NCI-H524 treated with DMSO at 0.1 percent for 48 hours (cell line): ENCODE data around the gene NEGR1.

ENCODE experiments used
- DNase-seq: peaks from one replicate; lab custom pipeline; 2025; lab: John Stamatoyannopoulos, UW

The NEGR1 gene

DNA sequence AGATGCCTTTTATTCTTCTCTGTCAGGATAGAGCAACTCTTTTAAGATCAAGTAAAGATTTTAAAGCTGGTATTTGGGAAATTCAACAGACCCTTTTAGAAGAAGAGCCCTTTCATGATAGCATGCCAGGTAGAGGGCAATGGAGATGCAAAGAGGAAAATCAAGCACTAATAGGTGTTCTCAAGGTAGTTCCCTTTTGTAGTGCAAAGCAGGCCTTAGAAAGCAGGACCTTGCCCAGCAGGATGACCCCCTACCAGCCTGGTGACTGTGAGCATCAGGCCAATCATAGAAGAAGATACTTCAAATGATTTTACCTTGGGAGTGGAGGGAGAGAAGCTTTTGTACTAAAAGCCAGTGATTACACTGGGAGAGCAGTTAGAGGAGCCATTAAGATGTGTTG is 820.1 kb downstream of the NEGR1 start:
- no peak for DNase-seq

DNA sequence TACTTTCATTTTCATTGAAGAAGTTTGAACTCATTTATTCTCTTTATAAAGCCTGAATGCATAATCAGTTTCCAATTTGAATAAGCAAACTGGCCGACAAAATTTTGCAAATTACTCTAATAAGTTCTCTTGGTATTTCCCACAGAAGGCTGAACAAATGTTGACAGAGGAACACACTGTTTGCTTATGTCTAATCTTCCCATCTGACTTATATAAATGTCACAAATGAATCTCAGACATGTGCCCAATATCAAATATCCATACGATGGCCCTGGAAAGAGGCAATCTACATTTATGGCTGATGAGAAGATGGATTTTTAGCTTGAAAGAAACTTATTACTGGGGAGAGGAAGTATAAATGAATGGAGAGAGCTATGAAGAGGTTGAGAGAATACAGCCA is 820.9 kb downstream of the NEGR1 start:
- no peak for DNase-seq

DNA sequence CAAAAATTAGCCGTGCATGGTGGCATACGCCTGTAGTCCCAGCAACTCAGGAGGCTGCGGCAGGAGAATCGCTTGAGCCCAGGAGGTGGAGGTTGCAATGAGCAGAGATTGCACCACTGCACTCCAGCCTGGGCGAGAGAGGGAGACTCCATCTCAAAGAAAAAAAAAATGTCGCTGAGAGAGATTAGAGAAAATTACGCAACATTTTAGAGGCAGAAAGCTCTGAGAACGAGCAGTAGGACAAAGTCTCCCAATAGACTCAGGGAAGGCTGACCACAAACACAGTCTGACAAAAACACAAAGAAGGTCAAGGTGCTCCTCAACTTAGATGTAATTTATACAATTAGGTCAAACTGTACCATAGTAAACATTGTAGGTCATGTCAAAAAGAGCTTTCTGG is 833.9 kb downstream of the NEGR1 start:
- DNase-seq: no peak

DNA sequence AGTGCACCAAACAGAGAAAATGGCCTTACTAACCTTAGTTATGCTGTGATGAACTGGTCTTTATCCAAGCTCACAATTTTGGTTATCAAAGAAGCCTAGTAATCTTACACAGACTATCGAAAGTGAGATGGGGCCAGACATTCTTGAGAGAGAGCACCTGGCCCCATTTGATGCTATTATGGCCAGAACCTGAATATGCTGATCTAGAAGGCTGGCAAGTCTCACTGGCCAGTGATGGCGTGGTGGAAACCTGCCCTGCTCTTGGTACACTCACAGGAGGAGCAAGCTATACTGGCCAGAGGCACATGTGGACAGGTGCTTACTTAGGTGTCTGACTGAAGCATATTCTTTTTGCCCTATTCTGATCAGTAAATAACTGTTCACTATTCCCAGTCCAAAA is 843.7 kb downstream of the NEGR1 start:
- DNase-seq: no peak

GRCh38 chr1:71435951-71436350 is 846.4 kb downstream of the NEGR1 start:
- DNase-seq: no peak

DNA sequence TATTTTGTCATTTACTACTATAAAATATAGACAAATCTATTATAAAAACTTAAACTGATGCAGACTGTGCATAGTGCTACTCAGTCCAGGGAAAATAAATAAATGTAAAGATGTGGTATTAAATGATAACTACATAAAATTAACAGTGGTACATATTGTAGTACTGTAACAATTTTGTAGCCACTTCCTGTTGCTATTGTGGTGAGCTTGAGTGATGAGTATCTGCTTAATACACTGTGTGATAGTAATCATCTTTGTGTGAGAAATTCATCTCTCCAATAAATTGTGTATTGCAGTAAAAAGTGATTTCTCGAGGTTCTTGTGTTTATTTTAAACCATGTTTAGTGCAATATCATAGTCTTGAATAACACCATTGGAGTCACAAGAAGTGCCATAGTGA is 848.1 kb downstream of the NEGR1 start:
- DNase-seq: no peak

DNA sequence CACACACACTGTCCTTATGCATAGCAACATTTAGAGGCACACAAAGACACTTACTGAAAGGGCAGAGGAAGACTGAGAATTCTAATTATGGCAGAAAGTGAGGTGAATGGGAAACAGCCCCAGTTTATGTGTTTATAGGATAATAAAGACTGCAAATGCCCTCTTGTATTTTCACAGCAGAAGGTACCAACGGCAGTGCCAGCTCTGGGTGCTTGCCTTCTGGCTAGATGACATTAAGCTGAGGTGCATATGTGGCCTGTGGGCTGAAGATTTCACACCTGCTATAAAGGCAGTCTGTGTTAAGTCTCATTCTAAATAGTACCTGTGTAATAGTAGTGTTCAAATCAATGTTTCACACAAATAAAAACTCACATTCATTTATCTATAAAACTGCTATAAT is 854.3 kb downstream of the NEGR1 start:
- DNase-seq: no peak

- DNase-seq: no peak
Measured at GRCh38 chr1:71427066-71427465, 855.3 kb downstream of the NEGR1 start.

- DNase-seq: no peak
Measured at GRCh38 chr1:71424536-71424935, 857.8 kb downstream of the NEGR1 start.

GRCh38 chr1:71422221-71422620 is 860.1 kb downstream of the NEGR1 start:
- no peak for DNase-seq

- DNase-seq: no peak
Measured at GRCh38 chr1:71417421-71417820, 864.9 kb downstream of the NEGR1 start.

DNA sequence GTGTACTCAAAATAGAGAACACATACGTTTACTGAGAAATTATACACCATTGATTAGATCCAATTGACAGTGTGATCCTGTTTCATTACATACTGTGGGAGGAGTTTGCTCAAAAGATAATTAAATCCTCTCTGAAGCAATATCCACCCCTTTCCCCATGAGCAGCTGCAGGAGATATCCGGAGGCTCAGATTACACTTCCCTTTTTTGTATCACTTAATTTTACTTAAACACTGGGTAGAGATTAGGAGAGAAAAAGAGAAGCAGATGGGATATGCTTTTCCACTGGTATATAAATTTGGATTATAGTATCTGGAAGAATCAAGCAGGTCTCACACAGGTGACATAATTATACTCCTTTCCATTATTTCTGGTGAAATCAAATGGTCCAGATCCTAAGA is 868.2 kb downstream of the NEGR1 start:
- DNase-seq: peak; percentile 70

DNA sequence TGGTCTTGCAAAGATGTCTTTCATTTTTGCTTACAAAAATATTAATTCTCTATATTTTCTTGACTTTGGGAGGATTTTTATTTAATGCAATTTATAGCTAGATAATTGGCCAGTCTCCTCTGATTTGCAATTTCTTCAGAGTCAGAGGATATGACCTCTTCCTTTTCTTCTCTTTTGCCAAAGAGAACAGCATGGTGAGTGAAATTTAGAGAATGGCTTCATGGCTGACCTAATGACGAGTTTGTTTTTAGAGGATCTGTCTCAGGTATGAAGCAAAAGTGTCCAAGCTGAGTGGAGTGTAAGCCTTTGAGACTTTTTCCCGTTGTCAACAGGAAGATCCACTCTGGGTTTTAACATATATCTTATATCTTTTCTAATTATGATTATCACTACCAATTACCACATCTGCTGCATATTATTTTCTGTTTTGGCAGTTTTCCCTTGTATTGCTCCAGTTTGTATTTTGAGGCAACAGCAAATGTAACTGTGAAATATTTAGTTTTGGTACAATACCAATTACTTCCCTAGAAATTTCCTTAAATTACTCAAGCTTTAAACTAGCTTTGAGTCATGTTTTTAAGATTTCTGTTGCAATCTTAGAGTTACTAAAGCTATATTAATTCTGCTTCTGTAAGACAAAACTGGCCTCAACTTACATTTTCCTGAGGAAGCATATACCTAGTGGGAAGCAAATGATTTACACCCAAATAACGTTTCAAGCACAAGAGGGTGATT is 868.7 kb downstream of the NEGR1 start:
- DNase-seq: no peak

GRCh38 chr1:71400050-71400449 is 882.3 kb downstream of the NEGR1 start:
- no peak for DNase-seq

GRCh38 chr1:71399594-71399993 is 882.7 kb downstream of the NEGR1 start:
- DNase-seq: no peak

GRCh38 chr1:71393301-71393700 is 889.0 kb downstream of the NEGR1 start:
- DNase-seq: no peak

GRCh38 chr1:71390518-71390917 is 891.8 kb downstream of the NEGR1 start:
- DNase-seq: no peak

GRCh38 chr1:71377886-71378285 is 904.5 kb downstream of the NEGR1 start:
- DNase-seq: no peak

DNA sequence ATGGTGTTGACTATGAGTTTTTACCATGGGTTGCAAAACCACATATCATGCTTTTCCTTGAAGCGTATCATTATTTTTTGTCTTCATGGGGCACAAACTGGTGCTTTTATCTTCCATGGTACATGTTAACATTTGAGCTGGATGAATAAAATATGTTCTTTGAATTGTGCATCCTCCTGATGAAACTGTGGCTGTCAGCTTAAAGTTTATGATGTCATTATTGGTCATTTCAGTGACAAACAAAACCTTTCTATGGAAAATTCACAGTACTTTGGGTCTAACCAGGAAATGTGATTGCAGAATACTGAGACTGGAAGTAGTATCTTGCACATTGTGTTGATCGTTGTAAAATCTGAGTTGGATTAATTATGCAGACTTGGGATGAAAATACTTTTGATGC is 909.8 kb downstream of the NEGR1 start:
- no peak for DNase-seq

DNA sequence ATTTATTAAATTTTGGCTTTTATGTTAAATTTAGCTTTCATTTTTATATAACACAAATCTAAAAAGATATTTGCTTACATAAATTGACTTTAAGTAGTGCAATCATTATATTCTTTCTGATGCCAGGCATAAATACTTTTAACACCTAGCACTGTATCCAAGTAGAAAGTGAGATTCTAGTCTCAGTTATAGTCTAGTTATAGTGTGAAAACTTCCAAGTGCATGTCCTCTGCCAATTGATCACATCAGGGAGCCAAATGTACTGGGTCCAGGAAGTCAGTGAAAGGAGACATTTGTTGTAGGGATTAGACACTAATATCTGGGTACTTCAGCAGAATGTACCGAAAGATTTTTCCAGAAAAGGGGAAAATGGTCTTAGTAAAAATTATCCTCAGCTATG is 910.8 kb downstream of the NEGR1 start:
- DNase-seq: no peak

GRCh38 chr1:71364236-71364635 is 918.1 kb downstream of the NEGR1 start:
- DNase-seq: no peak

- DNase-seq: no peak
Measured at GRCh38 chr1:71362691-71363090, 919.6 kb downstream of the NEGR1 start.

DNA sequence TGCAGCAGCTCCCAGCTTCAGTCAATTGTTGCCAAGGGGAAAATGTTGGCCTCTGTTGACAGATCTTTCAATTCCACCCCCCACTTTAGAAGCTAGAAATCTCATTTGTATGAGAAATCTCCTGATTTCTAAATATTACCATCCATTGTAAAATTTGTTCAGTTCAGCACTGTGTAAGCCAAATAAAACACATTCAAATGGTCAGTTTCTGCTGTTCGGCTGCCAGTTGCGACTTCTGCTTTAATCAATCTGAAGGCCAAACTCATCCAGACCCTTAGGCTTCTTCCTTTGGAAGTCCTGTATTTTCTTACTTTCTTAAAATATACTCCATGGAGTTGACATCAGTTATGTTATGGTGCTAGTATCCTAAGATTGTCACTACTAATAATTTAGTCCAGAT is 920.3 kb downstream of the NEGR1 start:
- no peak for DNase-seq

DNA sequence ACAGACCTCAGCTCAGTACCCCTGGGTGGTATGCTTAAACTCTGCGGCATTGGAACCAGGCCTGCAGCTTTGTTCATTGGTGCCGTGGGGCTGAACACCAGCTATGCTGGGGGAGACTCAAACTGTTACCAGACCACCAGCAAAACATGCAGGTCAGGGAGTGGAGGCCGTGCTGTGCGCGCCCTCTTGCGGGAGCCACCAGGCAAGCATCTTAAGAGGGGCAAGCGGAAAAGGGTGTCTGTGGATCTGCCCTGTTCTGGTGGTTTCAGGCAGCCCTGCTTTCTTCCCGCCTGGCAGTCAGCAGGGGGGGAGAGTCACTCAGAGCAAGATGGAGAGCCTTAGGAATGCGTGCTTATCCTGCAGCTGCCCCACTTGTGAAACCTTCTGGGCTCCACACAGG is 924.6 kb downstream of the NEGR1 start:
- no peak for DNase-seq

DNA sequence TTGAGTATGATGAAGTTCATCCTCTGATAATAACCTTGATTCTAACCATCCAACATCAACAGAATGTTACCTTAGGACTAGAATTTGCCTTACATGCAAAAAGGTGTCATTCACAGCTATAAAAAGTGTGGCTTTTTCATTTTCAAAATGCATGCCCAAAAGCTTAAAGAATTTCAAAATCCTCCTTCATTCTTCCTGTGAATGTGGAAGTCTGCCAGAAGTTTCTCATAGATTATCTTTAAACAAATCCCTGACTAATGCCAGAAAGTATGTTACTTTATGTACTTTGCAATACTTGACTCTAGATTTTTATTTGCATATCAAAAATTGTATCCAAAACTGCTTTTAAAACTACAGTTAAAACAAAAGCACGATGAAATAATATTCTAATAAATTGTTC is 930.9 kb downstream of the NEGR1 start:
- DNase-seq: no peak
